Measurements from ENCODE around the gene DMRTB1.

Gene DMRTB1

DNA sequence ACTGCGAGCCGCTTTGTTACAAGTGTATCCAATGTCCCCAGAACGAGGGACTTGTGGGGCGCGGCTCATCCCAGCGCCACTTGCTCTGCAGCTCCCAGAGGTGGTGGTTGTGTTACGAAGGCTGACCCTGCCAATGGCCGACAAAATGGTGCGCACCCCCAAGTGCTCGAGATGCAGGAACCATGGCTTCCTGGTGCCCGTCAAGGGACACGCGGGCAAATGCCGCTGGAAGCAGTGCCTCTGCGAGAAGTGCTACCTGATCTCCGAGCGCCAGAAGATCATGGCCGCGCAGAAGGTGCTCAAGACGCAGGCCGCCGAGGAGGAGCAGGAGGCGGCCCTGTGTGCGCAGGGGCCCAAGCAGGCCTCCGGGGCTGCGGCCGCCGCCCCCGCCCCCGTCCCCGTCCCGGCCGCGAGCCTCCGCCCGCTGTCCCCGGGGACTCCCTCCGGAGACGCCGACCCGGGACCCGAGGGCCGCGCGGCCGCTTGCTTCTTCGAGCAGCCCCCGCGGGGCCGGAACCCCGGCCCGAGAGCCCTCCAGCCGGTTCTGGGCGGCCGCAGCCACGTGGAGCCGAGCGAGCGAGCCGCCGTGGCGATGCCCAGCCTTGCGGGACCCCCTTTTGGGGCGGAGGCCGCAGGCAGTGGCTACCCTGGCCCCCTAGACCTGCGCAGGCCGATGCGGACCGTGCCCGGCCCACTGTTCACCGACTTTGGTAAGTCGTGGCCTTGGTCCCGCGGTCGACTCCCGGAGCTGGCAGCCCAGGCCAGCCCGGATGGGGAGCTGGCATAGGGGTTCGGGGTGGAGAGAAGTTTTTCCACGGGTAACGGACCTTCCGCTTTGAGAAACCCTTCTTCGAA, at the start of gene DMRTB1:
Gene DMRTB1 (plus strand): TSS at position 79 of the 855 bp plus-strand sequence. CDS start 55 bp downstream, at position 134.
- no peak within 1 kb of the TSS for H3K4me3 Mint-ChIP-seq
- no peaks in the 10 kb centered on the region for H3K9me3 Mint-ChIP-seq
- H3K4me1 Mint-ChIP-seq (ENCODE audit: low read depth) = no peaks in the 10 kb centered on the region
- no peaks in the 10 kb centered on the region for H3K36me3 Mint-ChIP-seq (ENCODE audit: low read depth)
- H3K27ac Mint-ChIP-seq = no peak within 1 kb of the TSS
- intact Hi-C loops (cut with micrococcal nuclease) = no loop called here
- no peaks in the 10 kb centered on the region for H3K27me3 Mint-ChIP-seq

DNA sequence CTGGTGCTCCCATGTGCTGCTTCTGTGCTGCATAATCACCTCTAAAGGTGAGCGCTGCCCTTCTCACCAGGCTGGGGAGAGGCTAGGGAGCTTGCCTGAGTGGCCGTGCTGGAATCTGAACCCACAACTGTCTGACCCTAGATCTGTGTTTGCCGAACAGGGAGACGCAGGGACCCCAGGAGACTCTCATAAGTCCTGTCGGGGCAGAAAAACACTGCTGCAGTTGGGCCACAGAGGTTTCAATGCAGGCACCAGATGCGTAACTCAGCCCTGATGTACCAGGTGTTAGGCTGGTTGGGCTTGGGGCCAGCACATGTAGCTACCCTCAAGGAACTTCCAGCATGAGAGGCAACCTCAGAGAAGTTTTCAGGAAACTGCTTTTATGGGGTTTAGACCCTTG, 49.5 kb upstream of the DMRTB1 start:
- intact Hi-C loops (cut with micrococcal nuclease) = no loop called here
- H3K36me3 Mint-ChIP-seq (ENCODE audit: low read depth) = no peaks in the 10 kb centered on the region
- no peaks in the 10 kb centered on the region for H3K9me3 Mint-ChIP-seq
- no peak overlapping the region for H3K4me3 Mint-ChIP-seq
- no peaks in the 10 kb centered on the region for H3K4me1 Mint-ChIP-seq (ENCODE audit: low read depth)
- no peak overlapping the region for H3K27ac Mint-ChIP-seq
- peaks cover 6% of the 10 kb centered on the region for H3K27me3 Mint-ChIP-seq

DNA sequence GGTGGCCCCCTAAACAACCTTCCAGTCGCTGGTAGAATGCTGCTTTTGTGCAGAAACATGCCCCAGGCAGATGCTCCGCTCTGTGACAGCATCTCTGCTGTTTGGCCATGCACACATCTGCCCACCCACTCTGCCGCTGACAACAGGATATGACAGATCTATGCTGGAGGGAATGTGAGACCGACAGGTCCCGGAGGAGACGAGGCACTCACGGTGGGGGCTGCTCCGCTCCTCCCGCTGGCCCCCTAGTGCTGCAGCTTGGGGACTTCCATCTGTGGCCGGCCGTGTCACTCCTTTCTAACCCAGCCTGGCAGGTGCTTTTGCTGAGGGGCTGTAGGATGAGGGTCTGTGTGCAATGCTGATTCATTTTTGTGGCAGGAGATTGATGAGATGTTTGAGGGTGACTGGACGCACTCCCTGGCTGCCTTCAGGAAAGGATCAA, 49.1 kb upstream of the DMRTB1 start:
- Mint-ChIP-seq H3K36me3 (ENCODE audit: low read depth) (no peaks in the 10 kb centered on the region), H3K9me3 (no peaks in the 10 kb centered on the region), H3K4me1 (ENCODE audit: low read depth) (no peaks in the 10 kb centered on the region), H3K27me3 (peaks cover 6% of the 10 kb centered on the region), H3K4me3 (no peak overlapping the region), H3K27ac (no peak overlapping the region)
- intact Hi-C loops (cut with micrococcal nuclease) = no loop called here

DNA sequence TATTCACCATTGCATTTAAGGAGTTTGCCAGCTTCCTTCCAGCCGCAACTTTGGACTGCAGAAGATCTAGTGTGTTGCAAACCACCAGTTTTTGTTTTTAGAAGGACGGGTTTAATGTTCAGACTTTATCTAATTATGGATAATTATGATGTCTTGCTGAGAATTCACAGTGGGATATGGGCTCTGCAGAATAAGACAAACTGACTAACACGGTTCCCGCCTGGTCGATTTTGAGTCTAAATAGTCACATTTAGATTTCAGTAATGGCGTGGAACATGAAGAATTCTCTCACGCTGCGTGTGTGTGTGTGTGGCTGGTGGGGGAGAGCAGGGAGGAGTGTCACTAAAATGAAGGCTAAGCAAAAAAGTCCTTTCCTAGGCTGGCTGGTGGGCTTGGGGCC, 48.5 kb upstream of the DMRTB1 start:
- no peaks in the 10 kb centered on the region for H3K36me3 Mint-ChIP-seq (ENCODE audit: low read depth)
- no peaks in the 10 kb centered on the region for H3K4me1 Mint-ChIP-seq (ENCODE audit: low read depth)
- peaks cover 6% of the 10 kb centered on the region for H3K27me3 Mint-ChIP-seq
- H3K9me3 Mint-ChIP-seq = no peaks in the 10 kb centered on the region
- intact Hi-C loops (cut with micrococcal nuclease) = no loop called here
- no peak overlapping the region for H3K27ac Mint-ChIP-seq
- no peak overlapping the region for H3K4me3 Mint-ChIP-seq

DNA sequence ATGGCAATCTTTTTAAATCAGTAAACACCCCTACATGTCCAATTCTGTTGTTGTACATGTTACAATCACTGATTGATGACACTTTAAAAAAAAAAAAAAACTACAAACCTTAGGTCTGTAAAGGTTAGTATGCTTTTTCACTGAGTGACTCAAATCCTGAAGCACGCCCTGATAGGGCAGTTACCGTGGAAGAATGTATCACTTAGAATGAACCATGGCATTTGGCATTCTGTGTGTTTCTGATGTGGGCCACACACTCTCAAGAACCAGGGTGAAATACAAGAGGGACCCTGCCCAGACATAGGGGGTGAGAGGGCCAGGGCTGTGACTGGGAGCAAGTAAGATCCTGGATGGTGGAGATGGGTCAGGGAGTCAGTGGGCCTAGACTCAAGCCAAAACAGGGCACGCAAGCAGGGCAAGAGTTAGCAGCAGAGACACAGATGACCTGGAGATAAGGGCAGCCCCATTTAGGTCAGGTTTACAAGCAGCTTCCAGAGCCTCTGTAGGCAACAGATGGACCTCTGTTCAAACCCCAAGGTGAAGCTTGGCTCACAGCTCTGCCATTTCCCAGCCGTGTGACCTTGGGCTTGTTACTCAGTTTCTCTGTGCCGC, 47.6 kb upstream of the DMRTB1 start:
- Mint-ChIP-seq H3K9me3 (no peaks in the 10 kb centered on the region), H3K4me1 (ENCODE audit: low read depth) (no peaks in the 10 kb centered on the region), H3K27ac (no peak overlapping the region), H3K4me3 (no peak overlapping the region), H3K27me3 (peaks cover 6% of the 10 kb centered on the region), H3K36me3 (ENCODE audit: low read depth) (no peaks in the 10 kb centered on the region)
- intact Hi-C loops (cut with micrococcal nuclease) = no loop called here

DNA sequence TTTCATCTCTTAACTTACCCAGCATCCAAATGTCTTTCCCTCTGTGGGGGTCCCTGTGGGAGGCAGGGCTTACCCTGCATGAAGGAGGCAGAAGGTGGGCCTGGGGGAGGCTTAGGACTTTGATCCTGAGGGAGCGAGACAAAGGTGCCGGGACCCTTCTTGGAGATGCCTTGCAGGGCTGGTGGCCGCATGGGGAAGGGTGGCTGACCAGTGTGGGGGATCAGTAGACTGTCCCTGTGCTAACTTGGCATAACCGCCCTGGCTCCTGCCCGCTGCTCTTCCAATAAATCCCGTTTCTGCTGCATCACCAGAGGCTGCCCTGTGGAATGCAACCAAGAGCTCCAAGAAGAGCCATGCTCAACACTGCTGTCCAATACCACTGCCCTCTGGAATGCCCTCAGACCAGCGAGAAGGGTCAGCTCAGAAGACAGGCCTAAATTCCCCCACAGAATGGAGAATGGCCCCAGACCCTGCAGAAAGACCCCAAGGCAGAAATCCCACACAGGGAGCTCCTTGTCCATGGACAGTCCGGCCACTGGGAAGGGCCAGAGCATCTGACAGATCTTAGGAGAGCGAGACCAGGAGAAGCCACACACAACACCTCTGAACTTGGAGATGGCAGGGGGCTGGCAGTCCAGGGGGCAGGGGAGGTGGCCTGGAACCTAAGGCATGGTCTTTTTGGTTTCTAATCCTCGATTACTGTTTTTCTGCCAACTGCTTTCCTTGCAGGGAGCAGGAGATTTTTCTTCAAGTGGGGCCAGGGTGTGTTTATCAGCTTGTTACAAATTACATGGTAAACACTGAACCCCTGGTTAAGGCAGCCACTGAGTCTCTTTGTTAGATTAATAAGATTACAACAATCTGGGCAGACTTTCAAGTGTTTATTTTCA, 46.7 kb upstream of the DMRTB1 start:
- Mint-ChIP-seq H3K36me3 (ENCODE audit: low read depth) (no peaks in the 10 kb centered on the region), H3K27me3 (peaks cover 8% of the 10 kb centered on the region), H3K9me3 (no peaks in the 10 kb centered on the region), H3K27ac (no peak overlapping the region), H3K4me1 (ENCODE audit: low read depth) (peaks cover 6% of the 10 kb centered on the region), H3K4me3 (no peak overlapping the region)
- intact Hi-C loops (cut with micrococcal nuclease) = no loop called here

DNA sequence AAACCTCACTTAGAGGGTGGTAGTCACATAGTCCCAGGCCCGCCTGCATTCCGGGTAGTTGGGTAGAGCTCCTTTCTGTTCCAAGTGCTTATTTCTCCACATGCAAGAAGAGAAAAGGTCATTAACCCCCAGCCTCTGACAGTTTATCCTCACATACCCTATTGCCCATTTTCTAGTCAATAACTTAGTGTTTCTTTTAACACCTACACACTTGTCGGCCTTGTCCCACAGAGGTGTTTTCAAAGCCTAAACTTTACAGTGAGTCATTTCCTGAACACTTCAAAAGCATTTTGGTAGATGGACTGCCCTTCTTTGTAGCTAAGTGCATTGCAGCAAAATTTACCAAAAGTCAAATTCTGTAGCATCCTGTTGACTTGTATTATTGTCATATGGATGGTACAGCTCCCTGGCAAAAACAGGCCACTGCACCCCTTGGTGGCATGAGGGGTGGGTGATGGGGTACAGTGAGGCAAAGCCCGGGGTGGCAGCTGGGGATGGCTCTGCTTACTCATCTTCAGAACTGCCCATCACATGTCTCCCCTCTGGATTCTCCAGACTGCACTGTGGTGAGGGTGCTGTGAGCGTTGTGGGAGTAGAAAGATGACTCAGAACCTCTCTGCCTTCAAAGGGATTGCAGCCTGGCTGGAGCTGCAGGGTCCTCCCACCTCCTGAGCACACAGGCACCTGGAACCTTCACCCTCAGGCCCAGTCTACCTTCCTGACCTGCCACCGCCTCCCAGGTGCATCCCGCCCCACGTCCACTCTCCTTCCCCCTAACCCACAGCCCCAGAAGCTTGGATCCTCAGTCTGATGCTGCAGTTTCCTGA, 45.8 kb upstream of the DMRTB1 start:
- peaks cover 13% of the 10 kb centered on the region for H3K27me3 Mint-ChIP-seq
- H3K4me1 Mint-ChIP-seq (ENCODE audit: low read depth) = peaks cover 6% of the 10 kb centered on the region
- H3K27ac Mint-ChIP-seq = no peak overlapping the region

DNA sequence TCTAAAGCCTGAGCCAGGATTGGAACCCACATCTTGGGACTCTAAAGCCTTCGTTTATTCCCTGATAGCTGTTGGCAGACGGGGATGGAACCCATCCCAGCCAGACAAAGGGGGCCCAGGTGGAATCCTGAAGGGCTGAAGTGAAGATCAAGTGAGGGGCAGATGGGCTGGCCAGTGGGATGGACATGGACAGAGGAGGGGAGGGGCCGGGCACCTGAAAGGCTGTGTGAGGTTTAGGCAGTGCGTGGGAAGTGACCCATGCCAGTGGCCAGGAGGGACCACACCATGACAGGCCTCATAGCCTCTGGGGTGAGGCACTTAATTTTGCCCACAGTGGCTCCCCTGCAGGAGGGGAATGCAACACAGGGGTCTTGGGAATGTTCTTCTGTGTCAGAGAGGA, 44.6 kb upstream of the DMRTB1 start:
- no peaks in the 10 kb centered on the region for H3K36me3 Mint-ChIP-seq (ENCODE audit: low read depth)
- H3K9me3 Mint-ChIP-seq = no peaks in the 10 kb centered on the region
- peaks cover 6% of the 10 kb centered on the region for H3K4me1 Mint-ChIP-seq (ENCODE audit: low read depth)
- no peak overlapping the region for H3K4me3 Mint-ChIP-seq
- intact Hi-C loops (cut with micrococcal nuclease) = no loop called here
- H3K27me3 Mint-ChIP-seq = peaks cover 13% of the 10 kb centered on the region
- no peak overlapping the region for H3K27ac Mint-ChIP-seq

More for the DNA sequence above, 45.8 kb upstream of the DMRTB1 start:
- H3K36me3 Mint-ChIP-seq (ENCODE audit: low read depth) = no peaks in the 10 kb centered on the region
- H3K4me3 Mint-ChIP-seq = no peak overlapping the region
- no peaks in the 10 kb centered on the region for H3K9me3 Mint-ChIP-seq
- intact Hi-C loops (cut with micrococcal nuclease) = no loop called here

DNA sequence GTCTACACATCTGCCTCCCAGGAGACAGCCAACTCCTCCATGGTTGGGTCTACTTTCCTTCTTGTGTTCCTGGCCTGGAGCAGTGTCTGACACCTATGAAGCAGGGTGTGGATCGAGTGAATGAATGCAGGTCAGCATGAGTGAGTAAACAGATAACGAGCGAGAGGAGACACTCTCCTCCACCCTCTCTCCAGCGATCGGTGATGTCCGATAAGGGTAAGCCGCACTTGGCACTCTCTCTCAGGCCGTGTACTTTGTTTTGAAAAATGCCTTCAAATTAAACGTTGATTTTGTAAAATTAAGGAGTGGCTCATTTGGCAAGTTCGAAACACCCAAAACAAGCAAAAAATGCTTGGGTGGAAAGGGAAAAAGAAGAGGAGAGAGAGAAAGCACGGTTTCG, 43.8 kb upstream of the DMRTB1 start:
- Mint-ChIP-seq H3K27me3 (peaks cover 10% of the 10 kb centered on the region), H3K4me1 (ENCODE audit: low read depth) (peaks cover 6% of the 10 kb centered on the region), H3K27ac (no peak overlapping the region)

DNA sequence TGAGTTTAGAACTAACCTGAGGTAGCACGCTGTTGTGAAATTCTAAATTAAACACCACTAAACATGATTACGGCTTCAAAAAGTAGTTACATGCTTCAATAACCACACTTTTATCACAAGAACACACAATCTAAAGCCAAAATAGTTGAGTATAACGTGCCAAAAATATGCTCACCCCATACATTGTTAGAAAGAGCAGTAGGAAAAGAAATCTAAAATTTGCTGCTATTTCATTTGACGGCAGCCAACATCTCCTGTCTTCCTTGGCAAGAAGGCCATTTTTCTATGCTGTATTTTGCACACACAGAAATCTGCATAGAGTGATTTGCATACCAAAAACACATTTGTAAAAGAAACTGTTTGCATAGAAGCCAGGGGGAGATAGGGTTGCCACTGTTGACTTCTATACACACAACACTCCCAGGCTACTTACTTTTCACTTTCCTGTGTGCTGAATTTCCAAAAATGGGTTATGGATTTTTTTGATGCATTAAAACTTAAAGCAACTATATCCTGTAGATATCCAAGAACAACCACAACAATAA, 42.9 kb upstream of the DMRTB1 start:
- Mint-ChIP-seq H3K27me3 (peaks cover 10% of the 10 kb centered on the region), H3K4me1 (ENCODE audit: low read depth) (peaks cover 6% of the 10 kb centered on the region), H3K36me3 (ENCODE audit: low read depth) (no peaks in the 10 kb centered on the region), H3K27ac (no peak overlapping the region), H3K9me3 (no peaks in the 10 kb centered on the region), H3K4me3 (no peak overlapping the region)
- intact Hi-C loops (cut with micrococcal nuclease) = no loop called here

More for the DNA sequence above, 43.8 kb upstream of the DMRTB1 start:
- no peak overlapping the region for H3K4me3 Mint-ChIP-seq
- H3K9me3 Mint-ChIP-seq = no peaks in the 10 kb centered on the region
- no peaks in the 10 kb centered on the region for H3K36me3 Mint-ChIP-seq (ENCODE audit: low read depth)
- intact Hi-C loops (cut with micrococcal nuclease) = no loop called here

DNA sequence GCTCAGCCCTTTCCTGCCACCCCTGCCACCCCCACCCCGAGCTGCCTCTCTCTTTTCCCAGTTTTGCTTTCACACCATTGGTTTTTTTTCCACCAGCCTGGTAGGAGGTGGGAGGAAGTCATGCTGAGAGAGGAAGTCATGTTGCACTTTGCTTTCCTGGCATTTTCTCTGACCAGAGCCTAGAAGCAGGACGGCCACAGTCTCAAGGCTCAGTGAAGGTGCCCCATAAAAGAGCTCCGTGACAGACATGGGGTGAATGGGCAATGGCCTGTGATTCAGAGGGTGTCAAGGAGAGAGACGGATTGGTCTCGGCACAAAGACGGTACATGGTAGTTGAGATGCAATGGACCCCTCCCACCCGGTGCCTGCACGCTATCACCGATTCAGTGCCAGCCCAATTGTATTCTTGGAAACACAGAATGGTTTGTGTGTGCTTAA, 42.1 kb upstream of the DMRTB1 start:
- peaks cover 6% of the 10 kb centered on the region for H3K4me1 Mint-ChIP-seq (ENCODE audit: low read depth)

DNA sequence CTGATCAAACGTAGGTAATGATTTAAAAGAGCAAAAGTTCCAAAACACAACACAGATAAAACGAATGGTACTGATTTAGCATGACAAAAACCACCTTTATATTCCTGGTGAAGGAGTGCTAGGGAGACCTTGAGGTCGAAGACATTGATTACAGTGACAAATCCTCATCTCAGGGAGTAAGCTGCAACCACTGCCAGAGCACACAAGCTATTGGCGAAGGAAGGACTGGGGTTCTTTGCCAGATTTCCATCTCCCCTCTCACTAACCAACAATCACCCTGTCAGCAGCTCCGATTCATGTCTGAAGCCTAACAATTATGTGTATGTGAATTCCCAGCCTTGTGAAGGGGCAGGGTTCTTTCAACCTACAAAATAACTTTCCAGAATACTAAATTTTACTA, 40.2 kb upstream of the DMRTB1 start:
- intact Hi-C loops (cut with micrococcal nuclease) = no loop called here
- peaks cover 7% of the 10 kb centered on the region for H3K27me3 Mint-ChIP-seq
- no peaks in the 10 kb centered on the region for H3K36me3 Mint-ChIP-seq (ENCODE audit: low read depth)
- H3K4me1 Mint-ChIP-seq (ENCODE audit: low read depth) = peaks cover 6% of the 10 kb centered on the region
- no peaks in the 10 kb centered on the region for H3K9me3 Mint-ChIP-seq
- no peak overlapping the region for H3K4me3 Mint-ChIP-seq
- H3K27ac Mint-ChIP-seq = no peak overlapping the region

More for the DNA sequence above, 42.1 kb upstream of the DMRTB1 start:
- H3K36me3 Mint-ChIP-seq (ENCODE audit: low read depth) = no peaks in the 10 kb centered on the region
- H3K9me3 Mint-ChIP-seq = no peaks in the 10 kb centered on the region
- H3K27me3 Mint-ChIP-seq = peaks cover 10% of the 10 kb centered on the region
- intact Hi-C loops (cut with micrococcal nuclease) = no loop called here
- H3K4me3 Mint-ChIP-seq = no peak overlapping the region
- H3K27ac Mint-ChIP-seq = no peak overlapping the region

DNA sequence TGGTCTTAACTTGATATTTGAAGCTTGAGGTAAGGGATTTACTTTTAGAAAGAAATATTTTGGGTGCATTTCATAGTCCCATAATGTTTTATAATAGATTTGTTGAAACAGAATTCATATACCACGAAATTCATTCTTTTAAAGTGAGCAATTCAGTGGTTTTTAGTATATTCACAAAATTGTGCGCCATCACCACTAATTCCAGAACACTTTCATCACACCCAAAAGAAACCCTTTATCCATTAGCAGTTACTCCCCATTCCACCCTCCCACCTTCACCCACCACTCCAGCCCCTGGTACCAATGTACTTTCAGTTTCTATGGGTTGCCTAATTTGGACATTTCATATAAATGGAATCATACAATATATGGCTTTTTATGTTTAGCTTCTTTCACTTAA, 38.9 kb upstream of the DMRTB1 start:
- no peak overlapping the region for H3K4me3 Mint-ChIP-seq
- H3K27me3 Mint-ChIP-seq = peaks cover 7% of the 10 kb centered on the region
- intact Hi-C loops (cut with micrococcal nuclease) = no loop called here
- H3K4me1 Mint-ChIP-seq (ENCODE audit: low read depth) = peaks cover 6% of the 10 kb centered on the region
- no peak overlapping the region for H3K27ac Mint-ChIP-seq
- no peaks in the 10 kb centered on the region for H3K36me3 Mint-ChIP-seq (ENCODE audit: low read depth)
- H3K9me3 Mint-ChIP-seq = no peaks in the 10 kb centered on the region

Measured in dendritic cell treated with granulocyte-macrophage colony-stimulating factor and Interleukin-4, amounts not matched to agents 40 ng/mL and 50 ng/mL, for 4 days (primary cell).